OCI-LY7 (cell line): Measurements from ENCODE around the gene FBXO44.
"Not testable (repeated sequence)": the region's sequence is repeated elsewhere in the genome, so short reads cannot be mapped to it uniquely, and the experiment has no call there.

Experiments used
- EZH2phosphoT487 ChIP-seq: fragments of 200-600 bp; sonication (generic); IDR thresholded peaks from 2 replicates; pipeline ENCODE4 v1.6.1; 2018; ENCODE audit warnings: low read depth, borderline replicate concordance, mild to moderate bottlenecking, mixed run types, antibody characterized with exemption, low read length, moderate library complexity, mixed read lengths
- TF ChIP-seq, protein P1 (sequence below): fragments of 200-600 bp; sonication (generic); conservative IDR thresholded peaks from 2 replicates; pipeline ENCODE4 v1.5.1; 2014; ENCODE audit warnings: mild to moderate bottlenecking, antibody characterized with exemption, low read length, moderate library complexity, mixed read lengths

DNA sequence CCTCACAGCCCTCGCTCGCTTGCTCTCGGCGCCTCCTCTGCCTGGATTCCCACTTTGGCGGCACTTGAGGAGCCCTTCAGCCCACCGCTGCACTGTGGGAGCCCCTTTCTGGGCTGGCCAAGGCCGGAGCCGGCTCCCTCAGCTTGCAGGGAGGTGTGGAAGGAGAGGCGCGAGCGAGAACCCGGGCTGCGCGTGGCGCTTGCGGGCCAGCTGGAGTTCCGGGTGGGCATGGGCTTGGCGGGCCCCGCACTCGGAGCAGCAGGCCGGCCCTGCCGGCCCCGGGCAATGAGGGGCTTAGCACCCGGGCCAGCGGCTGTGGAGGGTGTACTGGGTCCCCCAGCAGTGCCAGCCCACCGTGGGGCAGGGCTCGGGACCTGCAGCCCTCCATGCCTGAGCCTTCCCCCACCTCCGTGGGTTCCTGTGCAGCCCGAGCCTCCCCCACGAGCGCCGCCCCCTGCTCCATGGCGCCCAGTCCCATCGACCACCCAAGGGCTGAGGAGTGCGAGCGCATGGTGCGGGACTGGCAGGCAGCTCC is 46.0 kb upstream of the FBXO44 start:
- TF ChIP-seq, protein P1, sequence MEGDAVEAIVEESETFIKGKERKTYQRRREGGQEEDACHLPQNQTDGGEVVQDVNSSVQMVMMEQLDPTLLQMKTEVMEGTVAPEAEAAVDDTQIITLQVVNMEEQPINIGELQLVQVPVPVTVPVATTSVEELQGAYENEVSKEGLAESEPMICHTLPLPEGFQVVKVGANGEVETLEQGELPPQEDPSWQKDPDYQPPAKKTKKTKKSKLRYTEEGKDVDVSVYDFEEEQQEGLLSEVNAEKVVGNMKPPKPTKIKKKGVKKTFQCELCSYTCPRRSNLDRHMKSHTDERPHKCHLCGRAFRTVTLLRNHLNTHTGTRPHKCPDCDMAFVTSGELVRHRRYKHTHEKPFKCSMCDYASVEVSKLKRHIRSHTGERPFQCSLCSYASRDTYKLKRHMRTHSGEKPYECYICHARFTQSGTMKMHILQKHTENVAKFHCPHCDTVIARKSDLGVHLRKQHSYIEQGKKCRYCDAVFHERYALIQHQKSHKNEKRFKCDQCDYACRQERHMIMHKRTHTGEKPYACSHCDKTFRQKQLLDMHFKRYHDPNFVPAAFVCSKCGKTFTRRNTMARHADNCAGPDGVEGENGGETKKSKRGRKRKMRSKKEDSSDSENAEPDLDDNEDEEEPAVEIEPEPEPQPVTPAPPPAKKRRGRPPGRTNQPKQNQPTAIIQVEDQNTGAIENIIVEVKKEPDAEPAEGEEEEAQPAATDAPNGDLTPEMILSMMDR = not testable (repeated sequence)
- TF ChIP-seq EZH2phosphoT487 = not testable (repeated sequence)
